ENCODE results near the gene MAGEB2.
A peak's percentile ranks its signal among the peaks of the same experiment; 100 is the strongest.
"Not testable (repeated sequence)": the region's sequence is repeated elsewhere in the genome, so short reads cannot be mapped to it uniquely, and the experiment has no call there.

The MAGEB2 gene, protein sequence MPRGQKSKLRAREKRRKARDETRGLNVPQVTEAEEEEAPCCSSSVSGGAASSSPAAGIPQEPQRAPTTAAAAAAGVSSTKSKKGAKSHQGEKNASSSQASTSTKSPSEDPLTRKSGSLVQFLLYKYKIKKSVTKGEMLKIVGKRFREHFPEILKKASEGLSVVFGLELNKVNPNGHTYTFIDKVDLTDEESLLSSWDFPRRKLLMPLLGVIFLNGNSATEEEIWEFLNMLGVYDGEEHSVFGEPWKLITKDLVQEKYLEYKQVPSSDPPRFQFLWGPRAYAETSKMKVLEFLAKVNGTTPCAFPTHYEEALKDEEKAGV

DNA sequence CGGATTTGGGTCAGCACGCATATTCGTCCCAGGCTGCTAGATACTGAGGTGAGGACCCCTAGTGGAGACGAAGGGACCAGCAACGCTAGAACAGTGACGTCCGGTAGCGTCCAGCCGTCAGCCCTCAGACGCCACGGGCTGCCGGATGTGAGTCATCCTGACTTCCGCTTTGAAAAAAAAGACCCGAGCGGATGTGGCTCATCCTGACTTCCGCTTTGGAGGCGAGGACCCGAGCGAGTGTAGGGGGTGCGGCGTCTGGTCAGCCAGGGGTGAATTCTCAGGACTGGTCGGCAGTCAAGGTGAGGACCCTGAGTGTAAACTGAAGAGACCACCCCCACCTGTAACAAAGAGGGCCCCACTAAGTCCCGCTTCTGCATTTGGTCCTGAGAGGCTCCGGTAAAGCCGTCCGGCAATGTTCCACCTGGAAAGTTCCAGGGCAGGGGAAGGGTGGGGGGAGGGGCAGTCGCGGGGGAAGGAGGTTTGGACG is at the start of gene MAGEB2:
MAGEB2 (plus strand) TSS at position 207 of the 487 bp plus-strand sequence. CDS start 3,018 bp downstream, outside the sequence.
- DNase-seq (ENCODE audit: low read depth, low spot score) = no peak

- no peak for DNase-seq (ENCODE audit: low read depth, low spot score)
These were observed 44.5 kb upstream of the MAGEB2 start for GRCh38 chrX:30170900-30171299.

DNA sequence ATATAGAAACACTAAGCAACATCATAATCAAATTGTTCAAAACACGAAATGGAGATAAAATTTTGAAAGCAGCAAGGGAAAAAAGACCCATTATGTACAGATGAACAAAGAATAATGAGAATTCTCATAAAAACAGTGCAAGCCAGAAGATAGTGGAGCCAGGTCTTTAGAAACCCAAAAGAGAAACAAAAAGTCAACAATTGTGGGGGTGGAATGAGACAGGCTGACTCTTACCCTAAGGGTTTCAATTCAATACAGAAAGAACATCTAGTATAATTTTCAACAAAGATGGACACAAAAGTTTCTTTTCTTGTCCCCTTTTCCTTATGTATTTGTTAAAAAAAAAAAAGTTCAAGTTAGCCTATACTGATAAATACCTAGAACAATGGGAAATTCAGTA is 34.0 kb upstream of the MAGEB2 start:
- no peak for DNase-seq (ENCODE audit: low read depth, low spot score)

GRCh38 chrX:30183554-30183953 is 31.8 kb upstream of the MAGEB2 start:
- no peak for DNase-seq (ENCODE audit: low read depth, low spot score)

- no peak for DNase-seq (ENCODE audit: low read depth, low spot score)
These were observed 24.9 kb upstream of the MAGEB2 start for GRCh38 chrX:30190426-30190825.

DNA sequence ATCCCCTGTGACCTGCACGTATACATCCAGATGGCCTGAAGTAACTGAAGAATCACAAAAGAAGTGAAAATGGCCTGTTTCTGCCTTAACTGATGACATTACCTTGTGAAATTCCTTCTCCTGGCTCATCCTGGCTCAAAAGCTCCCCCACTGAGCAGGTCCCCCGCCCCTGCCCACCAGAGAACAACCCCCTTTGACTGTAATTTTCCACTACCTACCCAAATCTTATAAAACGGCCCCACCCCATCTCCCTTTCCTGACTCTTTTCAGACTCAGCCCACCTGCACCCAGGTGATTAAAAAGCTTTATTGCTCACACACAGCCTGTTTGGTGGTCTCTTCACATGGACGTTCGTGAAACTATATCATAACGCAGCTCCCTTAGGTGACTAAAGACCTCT is 21.5 kb upstream of the MAGEB2 start:
- DNase-seq (ENCODE audit: low read depth, low spot score) = not testable (repeated sequence)

GRCh38 chrX:30196322-30196721 is 19.0 kb upstream of the MAGEB2 start:
- DNase-seq (ENCODE audit: low read depth, low spot score) = no peak

DNA sequence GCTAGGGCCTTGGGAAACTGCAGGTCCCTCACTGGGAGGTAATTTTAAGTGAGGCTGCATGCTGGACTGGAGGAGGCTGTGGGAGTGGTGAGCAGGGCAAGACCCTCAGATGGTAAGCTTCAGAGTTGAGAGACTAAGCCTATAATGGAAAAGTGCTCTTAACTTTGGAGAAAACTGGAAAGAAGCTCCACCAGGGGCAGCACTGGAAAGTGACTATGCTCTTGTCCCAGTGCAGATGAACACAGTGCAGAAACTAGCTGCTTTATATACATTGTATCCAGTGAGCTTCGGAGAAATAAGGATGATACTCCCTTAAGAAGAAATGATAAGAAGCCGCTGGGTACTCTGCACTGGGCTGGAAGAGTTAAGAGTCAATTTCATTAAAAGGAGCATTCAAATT is 3.2 kb upstream of the MAGEB2 start:
- no peak for DNase-seq (ENCODE audit: low read depth, low spot score)

DNA sequence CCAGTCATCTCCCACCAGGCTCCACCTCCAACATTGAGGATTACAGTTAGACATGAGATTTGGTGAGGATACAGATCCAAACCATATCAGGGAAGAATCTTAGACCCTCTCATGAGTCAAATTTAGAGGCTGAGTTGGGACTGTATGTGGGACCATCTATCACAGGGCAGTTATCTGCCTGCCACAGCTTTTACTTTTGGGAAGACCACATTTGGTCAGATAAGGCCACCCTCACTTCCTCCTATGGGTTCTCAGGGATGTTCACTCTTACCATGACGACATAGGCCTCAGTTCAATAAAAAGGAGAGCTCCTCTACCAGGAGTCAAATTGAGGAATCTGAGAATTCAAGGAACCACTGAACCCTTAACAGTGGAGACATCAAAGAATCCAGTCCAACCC is 2.1 kb downstream of the MAGEB2 start:
- DNase-seq (ENCODE audit: low read depth, low spot score) = no peak

- DNase-seq (ENCODE audit: low read depth, low spot score) = no peak
These were observed 4.0 kb downstream of the MAGEB2 start for GRCh38 chrX:30219372-30219771.

DNA sequence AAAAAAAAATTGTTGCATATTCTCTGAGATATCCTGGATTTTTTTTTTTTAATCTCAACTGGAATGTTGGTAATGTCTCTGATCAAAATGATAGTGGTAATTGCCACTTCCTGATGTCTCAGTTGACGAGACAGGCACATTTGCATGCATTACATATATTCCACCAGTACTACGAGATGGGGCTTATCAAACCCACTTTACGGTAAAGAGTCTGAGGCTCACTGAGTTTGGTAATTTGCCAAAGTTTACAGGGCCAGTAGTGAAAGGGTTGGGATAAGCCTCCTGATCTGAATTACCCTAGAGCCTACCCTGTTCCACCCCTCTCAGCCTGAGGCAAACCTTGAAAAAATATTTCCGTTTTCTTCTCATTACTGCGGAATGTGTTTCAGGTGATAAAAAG is 5.3 kb downstream of the MAGEB2 start:
- DNase-seq (ENCODE audit: low read depth, low spot score) = no peak

DNA sequence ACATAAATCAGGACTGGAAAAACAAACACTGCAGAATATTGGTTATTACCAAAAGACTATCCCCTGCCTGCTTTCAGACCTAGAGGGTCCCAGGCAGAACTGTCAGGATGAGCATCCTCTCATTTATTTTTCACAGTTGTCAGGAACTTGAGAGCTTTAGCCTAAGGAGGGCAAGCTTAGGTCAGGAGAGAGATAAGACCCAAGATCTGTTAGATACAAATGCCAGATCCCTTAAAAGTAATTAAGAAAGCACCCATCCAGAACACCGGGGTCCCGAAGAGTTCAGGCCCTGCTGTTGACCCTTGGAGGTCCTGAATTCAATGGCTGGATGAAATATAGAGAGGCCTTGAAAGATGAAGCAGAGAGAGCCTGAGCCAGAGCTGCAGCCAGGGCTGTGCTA is 9.2 kb downstream of the MAGEB2 start:
- DNase-seq (ENCODE audit: low read depth, low spot score) = no peak

DNA sequence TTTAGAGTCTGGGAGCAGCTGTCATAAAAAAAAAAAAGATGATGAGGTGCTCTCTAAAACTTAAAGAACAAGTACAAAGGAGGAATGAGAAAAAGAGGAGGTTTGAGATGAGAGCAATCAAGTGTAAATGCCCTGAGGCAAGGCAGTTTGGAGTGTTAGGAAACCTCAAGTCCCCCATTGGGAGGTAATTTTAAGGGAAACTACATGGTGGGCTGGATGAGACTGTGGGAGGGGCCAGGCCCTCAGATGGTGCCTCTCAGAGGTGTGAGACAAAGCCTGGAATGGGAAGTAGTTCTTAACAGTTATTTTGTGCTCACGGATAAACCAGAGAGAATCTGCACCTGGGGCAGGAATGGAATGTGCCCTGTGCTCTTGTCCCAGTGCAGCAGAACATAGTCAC is 13.2 kb downstream of the MAGEB2 start:
- DNase-seq (ENCODE audit: low read depth, low spot score) = no peak

DNA sequence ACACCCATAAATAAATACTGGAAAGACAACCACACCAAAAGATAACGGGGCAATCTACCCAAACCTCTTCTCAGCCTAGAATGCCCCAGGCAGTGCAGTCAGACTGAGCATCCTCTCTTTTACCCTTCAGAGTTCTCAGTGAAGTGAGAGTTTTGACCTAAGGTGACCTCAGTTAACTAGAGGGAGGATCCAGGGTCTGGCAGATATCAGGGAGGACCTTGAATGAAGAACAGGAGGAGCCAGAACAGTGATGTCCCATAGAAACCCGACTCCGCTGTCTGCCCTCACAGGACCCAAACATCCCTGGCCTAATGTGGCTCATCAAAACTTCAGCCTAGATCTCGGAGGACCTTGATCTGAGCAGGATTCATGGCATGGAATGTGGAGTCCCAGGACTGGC is 15.0 kb downstream of the MAGEB2 start, which contains the start of gene MAGEB3:
MAGEB3 (plus strand) TSS at position 263 of the 400 bp plus-strand sequence. CDS start 5,268 bp downstream, outside the sequence.
- DNase-seq (ENCODE audit: low read depth, low spot score) = no peak

DNA sequence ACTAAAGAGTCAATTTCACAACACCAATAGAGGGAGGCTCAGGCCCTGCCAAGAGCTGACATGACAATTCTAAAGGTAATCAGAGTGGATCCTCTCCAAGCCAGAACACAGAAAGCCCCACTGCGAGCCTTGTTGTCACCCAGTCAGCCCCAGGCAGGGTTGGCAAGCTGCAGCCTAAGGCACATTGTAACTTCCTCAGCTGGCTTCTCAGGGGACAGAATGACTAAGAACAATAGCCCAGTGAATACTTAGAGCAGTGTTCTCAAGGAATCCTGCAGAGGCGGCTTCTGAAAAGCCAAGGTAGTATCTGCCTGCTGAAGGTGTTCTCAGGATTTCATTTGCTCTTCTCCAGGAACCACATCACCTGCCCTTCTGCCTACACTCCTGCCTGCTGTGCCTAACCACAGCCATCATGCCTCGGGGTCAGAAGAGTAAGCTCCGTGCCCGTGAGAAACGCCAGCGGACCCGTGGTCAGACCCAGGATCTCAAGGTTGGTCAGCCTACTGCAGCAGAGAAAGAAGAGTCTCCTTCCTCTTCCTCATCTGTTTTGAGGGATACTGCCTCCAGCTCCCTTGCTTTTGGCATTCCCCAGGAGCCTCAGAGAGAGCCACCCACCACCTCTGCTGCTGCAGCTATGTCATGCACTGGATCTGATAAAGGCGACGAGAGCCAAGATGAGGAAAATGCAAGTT is 26.5 kb downstream of the MAGEB2 start, which contains the start of gene MAGEB4:
MAGEB4 (plus strand) TSS at position 277 of the 692 bp plus-strand sequence; CDS start at position 413, 136 bp downstream.
- no peak for DNase-seq (ENCODE audit: low read depth, low spot score)

DNA sequence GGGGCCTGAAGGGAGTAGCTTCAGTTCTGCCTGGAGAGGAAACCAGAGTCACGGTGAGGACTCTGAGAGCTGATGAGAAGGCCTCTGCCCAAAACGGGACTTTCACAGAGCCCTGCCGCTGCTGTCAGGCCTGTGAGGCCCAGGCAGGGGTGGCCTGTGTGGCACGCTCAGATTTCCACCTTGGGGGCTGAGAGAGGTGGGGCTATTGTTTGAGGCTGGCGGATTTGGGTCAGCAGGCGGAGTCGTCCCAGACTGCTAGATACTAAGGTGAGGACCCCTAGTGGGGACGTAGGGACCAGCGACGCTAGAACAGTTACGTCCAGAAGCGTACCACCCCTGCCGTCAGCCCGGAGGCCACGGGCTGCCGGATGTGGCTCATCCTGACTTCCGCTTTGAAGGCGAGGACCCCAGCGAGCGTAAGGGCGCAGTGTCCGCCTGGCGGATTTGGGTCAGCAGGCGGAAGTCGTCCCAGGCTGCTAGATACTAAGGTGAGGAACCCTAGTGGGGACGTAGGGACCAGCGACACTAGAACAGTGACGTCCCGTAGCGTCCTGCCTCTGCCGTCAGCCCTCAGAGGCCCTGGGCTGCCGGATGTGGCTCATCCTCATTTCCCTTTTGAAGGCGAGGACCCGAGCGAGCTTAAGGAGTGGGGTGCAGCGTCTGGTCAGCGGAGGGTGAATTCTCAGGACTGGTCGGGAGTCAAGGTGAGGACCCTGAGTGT is 31.6 kb downstream of the MAGEB2 start, which contains the start of gene MAGEB1:
MAGEB1 (plus strand) TSS at position 378 of the 721 bp plus-strand sequence. CDS start 3,348 bp downstream, outside the sequence.
- peak; percentile 28 for DNase-seq (ENCODE audit: low read depth, low spot score)

- DNase-seq (ENCODE audit: low read depth, low spot score) = no peak
These were observed 33.5 kb downstream of the MAGEB2 start for GRCh38 chrX:30248854-30249253.

GRCh38 chrX:30253257-30253656 is 37.9 kb downstream of the MAGEB2 start:
- DNase-seq (ENCODE audit: low read depth, low spot score) = no peak

GRCh38 chrX:30259927-30260326 is 44.6 kb downstream of the MAGEB2 start:
- no peak for DNase-seq (ENCODE audit: low read depth, low spot score)

- DNase-seq (ENCODE audit: low read depth, low spot score) = no peak
These were observed 45.6 kb downstream of the MAGEB2 start for GRCh38 chrX:30261012-30261411.

GRCh38 chrX:30262763-30263162 is 47.4 kb downstream of the MAGEB2 start:
- DNase-seq (ENCODE audit: low read depth, low spot score) = no peak
